ENCODE results near the gene SIK3.

- TF ChIP-seq CTCF (IDR thresholded peaks at IDR 0.05) (no peak), EZH2 (IDR thresholded peaks at IDR 0.05) (no peak), EZH2phosphoT487 (IDR thresholded peaks at IDR 0.05) (no peak)
These were observed 34.0 kb downstream of the SIK3 start for GRCh38 chr11:117064275-117064674.

Data from neural progenitor cell (in vitro differentiated cells).